GM19351 (cell line): ENCODE data around the gene SLC25A14.

Experiments used
- ATAC-seq: cut with Tn5 transposase; IDR thresholded peaks from one replicate; pipeline ENCODE4 v1.9.1; 2021; ENCODE audit warnings: mild to moderate bottlenecking, moderate library complexity; ENCODE audit not compliant: unreplicated experiment

Gene SLC25A14

DNA sequence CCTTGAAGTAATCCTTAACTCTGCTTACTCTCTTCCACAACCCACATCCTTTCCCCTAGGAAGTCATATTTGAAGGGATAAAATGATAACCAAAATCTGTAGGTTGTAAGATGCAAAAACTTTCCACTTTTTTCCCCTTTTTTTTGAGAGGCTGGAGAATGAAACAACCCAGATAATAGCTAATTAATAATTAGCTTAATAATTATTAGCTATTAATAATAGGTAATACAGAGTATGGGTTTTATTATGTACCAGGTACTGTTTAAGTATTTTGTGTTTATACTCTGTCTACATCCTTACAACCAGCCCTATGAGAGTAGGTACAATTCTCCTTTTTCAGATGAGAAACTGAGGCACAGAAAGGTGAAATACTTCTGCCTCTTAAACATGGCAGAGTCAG, 36.4 kb downstream of the SLC25A14 start:
- ATAC-seq = no peak

DNA sequence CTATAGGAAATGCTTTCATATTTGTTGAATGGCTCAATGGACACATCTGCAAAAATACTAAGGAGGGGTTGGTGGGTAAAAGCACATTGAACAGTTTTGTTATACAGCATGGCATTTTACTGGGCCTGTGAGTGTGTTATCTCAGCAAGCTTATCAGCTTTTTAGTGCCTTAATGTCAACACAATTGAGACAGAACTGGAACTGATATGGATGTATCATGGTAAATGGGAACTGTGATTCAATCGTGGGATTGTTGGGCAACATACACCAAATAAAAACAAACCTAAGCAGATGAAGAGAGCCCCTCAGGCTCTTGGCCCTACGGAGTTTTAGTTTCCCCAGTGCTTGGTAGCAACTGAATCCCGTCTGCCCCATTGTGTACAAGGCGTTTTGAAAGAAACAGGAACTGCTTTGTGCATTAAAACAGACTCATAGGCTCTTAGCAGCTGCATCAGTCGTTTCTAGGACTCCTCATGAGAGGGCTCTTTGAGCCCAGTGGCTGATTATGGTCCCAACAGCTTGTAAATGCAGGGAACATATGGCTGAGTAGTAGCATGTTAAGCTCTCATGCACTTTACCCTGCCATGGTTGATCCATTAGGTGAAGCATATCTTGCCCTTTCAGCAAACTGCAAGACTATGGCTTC, 38.4 kb downstream of the SLC25A14 start:
- ATAC-seq = no peak

DNA sequence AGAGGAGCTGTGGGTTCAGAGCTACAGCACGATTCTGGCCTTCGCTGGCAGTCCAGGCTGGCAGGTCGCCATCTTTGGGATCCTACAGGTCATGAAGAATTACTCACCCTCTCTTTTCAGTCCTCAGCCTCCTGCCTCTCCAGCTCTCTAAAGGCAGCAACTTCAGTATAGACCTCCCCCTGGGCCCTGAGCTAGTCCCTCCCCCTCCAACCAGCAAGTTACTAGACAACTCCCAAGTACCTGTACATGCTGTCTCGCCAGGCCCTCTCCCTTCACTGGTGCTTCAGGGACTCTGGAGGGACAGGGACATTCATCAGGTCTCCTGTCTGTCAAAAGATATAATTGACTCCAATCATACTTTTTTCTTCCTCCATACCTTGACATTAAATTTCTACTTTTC, 45.8 kb downstream of the SLC25A14 start, which contains the start of gene GPR119:
Gene GPR119 (minus strand): TSS at position 155 of the 400 bp plus-strand sequence. CDS start 227 bp downstream, outside the sequence.
- no peak for ATAC-seq

- no peak for ATAC-seq
Observed at GRCh38 chrX:130386408-130386808, 46.7 kb downstream of the SLC25A14 start.

GRCh38 chrX:130393451-130394074, 53.8 kb downstream of the SLC25A14 start:
- no peak for ATAC-seq

DNA sequence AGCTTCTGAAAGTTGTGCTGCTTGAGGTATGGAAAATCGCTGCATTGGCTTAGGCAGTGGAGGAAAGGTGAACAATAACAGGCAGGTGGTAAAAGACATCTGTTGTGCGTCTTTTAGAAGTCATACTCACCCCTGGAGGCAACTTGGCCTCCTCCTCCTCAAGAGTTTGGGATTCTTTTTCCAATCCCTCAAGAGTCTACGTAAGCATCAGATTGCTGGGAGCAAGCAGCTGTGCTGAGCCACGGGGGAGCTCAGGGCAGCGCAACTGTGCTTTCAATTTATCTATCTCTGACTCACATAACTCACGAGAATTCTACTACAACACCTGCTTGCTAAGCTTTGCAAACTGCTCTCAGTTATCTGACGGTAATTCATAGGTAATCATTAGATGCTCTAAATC, 55.6 kb downstream of the SLC25A14 start:
- ATAC-seq = no peak

GRCh38 chrX:130401415-130402207, 61.9 kb downstream of the SLC25A14 start, which contains the start of gene RBMX2:
Gene RBMX2, plus strand, starts transcription at chrX:130401987. Its CDS starts 46 bp downstream, at chrX:130402033.
- peak; percentile 92 for ATAC-seq

DNA sequence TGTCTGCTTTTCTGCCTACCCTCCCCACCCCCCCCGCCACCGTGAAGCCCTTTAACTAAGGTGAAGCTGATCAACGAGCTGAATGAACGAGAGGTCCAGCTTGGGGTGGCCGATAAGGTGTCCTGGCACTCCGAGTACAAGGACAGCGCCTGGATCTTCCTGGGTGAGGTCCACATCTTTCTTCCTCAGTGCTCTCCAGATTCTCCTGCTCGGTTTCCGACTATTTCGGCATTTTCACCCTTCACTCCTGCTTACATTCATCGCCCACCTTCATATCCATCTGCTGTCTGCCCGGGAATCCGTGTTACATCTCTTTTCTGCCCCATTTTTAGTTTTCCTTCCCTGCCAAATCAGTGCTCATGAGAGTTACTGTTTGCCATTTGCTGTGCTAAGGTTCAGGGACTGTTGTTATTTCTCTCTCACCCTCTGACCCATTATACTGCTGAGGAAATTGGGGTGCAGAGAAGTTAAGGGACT, 62.5 kb downstream of the SLC25A14 start:
- ATAC-seq = no peak

- ATAC-seq = no peak
Observed at GRCh38 chrX:130413415-130413814, 73.7 kb downstream of the SLC25A14 start.

DNA sequence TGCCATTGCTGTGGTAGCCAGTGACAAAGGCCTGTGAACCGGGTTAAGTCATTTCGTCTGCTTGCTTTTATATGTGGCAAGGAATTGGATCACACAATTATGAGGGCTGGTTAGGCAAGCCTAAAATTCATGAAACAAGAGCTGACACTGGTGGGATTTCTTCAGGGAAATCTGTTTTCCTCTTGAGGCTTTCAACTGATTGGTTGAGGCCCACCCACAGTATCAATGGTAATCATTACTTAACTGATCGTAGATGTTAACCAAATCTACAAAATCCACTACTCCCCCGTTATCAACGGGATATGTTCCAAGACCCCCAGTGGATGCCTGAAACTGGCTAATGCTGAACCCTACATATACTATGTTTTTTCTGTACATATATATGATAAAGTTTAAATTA, 75.1 kb downstream of the SLC25A14 start:
- no peak for ATAC-seq

DNA sequence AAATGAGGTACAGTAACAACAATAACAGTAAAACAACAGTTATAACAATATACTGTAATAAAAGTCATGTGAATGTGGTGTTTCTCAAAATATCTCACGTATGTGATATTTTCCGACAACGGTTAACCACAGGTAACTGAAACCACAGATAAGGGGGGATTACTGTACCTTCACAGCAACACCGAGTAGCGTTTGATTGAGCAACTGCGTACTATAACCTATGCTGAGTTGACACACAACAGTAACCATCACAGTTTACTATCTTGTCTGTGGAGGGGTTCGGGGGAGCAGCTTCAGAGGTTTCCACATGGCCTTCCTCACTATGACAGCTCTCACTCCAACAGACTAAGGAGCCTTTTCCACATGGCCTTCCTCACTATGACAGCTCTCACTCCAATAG, 75.5 kb downstream of the SLC25A14 start:
- no peak for ATAC-seq

DNA sequence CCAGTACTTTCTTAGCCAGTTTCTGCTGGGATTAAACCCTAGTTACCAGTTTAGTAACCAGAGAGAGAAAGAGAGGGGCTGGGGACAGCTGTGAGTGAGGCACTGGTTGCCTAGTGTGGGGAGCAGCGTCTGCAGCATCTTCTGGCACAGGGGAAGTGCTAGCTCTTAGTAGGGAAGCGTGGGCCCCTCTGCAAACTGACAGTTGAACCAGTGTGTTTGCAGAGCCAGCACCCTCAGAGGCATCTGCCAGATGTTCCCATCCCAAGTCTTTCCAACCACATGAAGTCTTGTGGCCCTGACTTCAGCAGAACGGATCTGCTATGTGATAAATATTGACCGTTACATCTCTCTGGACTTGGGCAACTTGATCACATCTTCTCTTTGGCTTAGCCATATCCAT, 77.1 kb downstream of the SLC25A14 start:
- ATAC-seq = no peak

DNA sequence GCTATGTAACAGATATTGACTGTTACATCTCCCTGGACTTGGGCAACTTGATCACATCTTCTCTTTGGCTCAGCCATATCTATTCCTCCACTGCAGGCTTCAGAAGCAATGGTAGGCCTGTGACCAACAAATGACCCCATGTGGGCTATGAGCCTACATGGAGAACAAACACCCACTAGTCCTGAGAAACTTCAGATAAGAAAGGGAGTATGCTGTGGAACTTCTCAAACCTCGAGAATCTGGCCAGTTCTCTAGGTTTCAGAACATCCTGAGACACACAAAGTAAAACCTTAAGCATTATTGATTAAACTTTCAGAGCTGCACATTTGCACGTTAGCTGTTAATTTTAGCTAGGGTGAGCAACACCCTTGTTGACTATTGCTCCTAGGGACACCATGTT, 78.3 kb downstream of the SLC25A14 start:
- ATAC-seq = no peak

DNA sequence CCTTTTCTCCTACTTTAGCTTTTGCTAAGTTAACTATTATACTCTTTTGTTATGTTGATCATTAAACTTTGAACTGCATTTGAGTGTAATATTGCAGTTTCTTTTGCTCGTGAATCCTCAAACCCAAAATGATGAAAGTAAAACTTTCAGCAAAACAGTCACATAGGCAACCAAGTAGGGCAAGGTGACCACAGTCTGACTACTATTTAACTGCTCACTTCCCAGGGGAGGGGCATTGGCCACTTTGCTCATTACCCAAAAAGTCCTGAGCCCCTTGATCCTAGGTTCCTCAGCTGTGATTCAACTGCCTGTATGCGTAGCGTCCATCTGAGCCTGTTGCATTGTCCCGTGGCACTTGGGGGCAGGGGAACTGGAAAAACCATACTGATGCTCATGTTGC, 79.0 kb downstream of the SLC25A14 start:
- ATAC-seq = no peak

- no peak for ATAC-seq
Observed at GRCh38 chrX:130419263-130419662, 79.5 kb downstream of the SLC25A14 start.
